Activated CD4-positive, alpha-beta T cell treated with anti-CD3 and anti-CD28 coated beads, Interleukin-2, amount 10 ng/mL, durations not matched to agents 7 days and 5 days (primary cell): ENCODE data around the gene SLC2A11. TPM values are rescaled to one million over a fixed set of nuclear protein-coding genes. Genes with fewer than 3 reads are reported as not detected.
A peak's percentile ranks its signal among the peaks of the same experiment; 100 is the strongest.
"Not testable (repeated sequence)": the region's sequence is repeated elsewhere in the genome, so short reads cannot be mapped to it uniquely, and the experiment has no call there.

Experiments used
- CTCF ChIA-PET: fragments of 350-600 bp; sonication (Branson Sonifier 250); formaldehyde crosslinking; loops from one replicate; lab custom pipeline; 2021; ENCODE audit warnings: antibody characterized with exemption; lab: Charles Lee
- POLR2A ChIA-PET: fragments of 350-600 bp; sonication (Branson Sonifier 250); formaldehyde crosslinking; loops from one replicate; lab custom pipeline; 2021; ENCODE audit warnings: antibody characterized with exemption; lab: Charles Lee
- DNase-seq: peaks from one replicate; pipeline ENCODE4 v3.0.0-alpha.2; 2020
- H3K27ac Mint-ChIP-seq: one replicate; pipeline ENCODE4 v1.8.0; 2021; ENCODE audit warnings: mild to moderate bottlenecking, moderate library complexity, mixed read lengths
- H3K27me3 Mint-ChIP-seq: one replicate; pipeline ENCODE4 v1.8.0; 2021; ENCODE audit warnings: mixed read lengths
- H3K36me3 Mint-ChIP-seq: one replicate; pipeline ENCODE4 v1.8.0; 2021; ENCODE audit warnings: low read depth, mixed read lengths
- H3K4me1 Mint-ChIP-seq: one replicate; pipeline ENCODE4 v1.8.0; 2021; ENCODE audit warnings: mixed read lengths
- H3K4me3 Mint-ChIP-seq: one replicate; pipeline ENCODE4 v1.8.0; 2021; ENCODE audit warnings: mild to moderate bottlenecking, moderate library complexity, mixed read lengths
- H3K9me3 Mint-ChIP-seq: one replicate; pipeline ENCODE4 v1.8.0; 2021; ENCODE audit warnings: mixed read lengths
- total RNA-seq, 2 experiments: library from RNA; stranded (reverse); gene quantifications; one replicate each; pipeline ENCODE4 v1.2.3, GENCODE V29; 2021

The SLC2A11 gene
- total RNA-seq, 2 experiments from 2014 or later: 7.8 to 8.8 TPM

GRCh38 chr22:23859201-23859600 is 1.5 kb downstream of the SLC2A11 start:
- no peaks in the 10 kb centered on the region for H3K36me3 Mint-ChIP-seq
- peaks cover 4% of the 10 kb centered on the region for H3K27me3 Mint-ChIP-seq
- CTCF ChIA-PET: interaction anchor here (0.6 to 3.0 kb wide), 7 partner anchors 9 to 298 kb away, joined by 3 to 28 read pairs (median 4); no protein-coding TSS in a partner anchor
- H3K4me1 Mint-ChIP-seq: peaks cover 26% of the 10 kb centered on the region
- no peak for DNase-seq
- no peak overlapping the region for H3K4me3 Mint-ChIP-seq
- POLR2A ChIA-PET: no interaction called here
- H3K27ac Mint-ChIP-seq: no peak overlapping the region
- H3K9me3 Mint-ChIP-seq: no peaks in the 10 kb centered on the region

GRCh38 chr22:23860187-23860586 is 2.5 kb downstream of the SLC2A11 start:
- H3K36me3 Mint-ChIP-seq, DNase-seq, H3K27me3 Mint-ChIP-seq, POLR2A ChIA-PET, H3K4me3 Mint-ChIP-seq, H3K27ac Mint-ChIP-seq, H3K9me3 Mint-ChIP-seq: not testable (repeated sequence)
- H3K4me1 Mint-ChIP-seq: peaks cover 26% of the 10 kb centered on the region
- CTCF ChIA-PET: interaction anchor here (0.6 to 1.2 kb wide), 2 partner anchors 120 to 293 kb away, joined by 3 read pairs; no protein-coding TSS in a partner anchor

GRCh38 chr22:23862103-23862502 is 4.4 kb downstream of the SLC2A11 start:
- DNase-seq: peak; percentile 62
- POLR2A ChIA-PET: no interaction called here
- no peak overlapping the region for H3K4me3 Mint-ChIP-seq

GRCh38 chr22:23864499-23865154 is 7.0 kb downstream of the SLC2A11 start:
- not testable (repeated sequence) for H3K4me3 Mint-ChIP-seq

More at GRCh38 chr22:23862103-23862502, 4.4 kb downstream of the SLC2A11 start:
- CTCF ChIA-PET: interaction anchor here (0.7 to 1.4 kb wide), 2 partner anchors 12 to 14 kb away, joined by 4 to 5 read pairs; no protein-coding TSS in a partner anchor
- Mint-ChIP-seq H3K27me3 (no peaks in the 10 kb centered on the region), H3K4me1 (peaks cover 20% of the 10 kb centered on the region), H3K9me3 (no peaks in the 10 kb centered on the region), H3K36me3 (no peaks in the 10 kb centered on the region), H3K27ac (no peak overlapping the region)

GRCh38 chr22:23868580-23868979 is 10.9 kb downstream of the SLC2A11 start:
- Mint-ChIP-seq H3K9me3 (no peaks in the 10 kb centered on the region), H3K27me3 (no peaks in the 10 kb centered on the region), H3K4me3 (no peak overlapping the region), H3K4me1 (no peaks in the 10 kb centered on the region), H3K36me3 (no peaks in the 10 kb centered on the region), H3K27ac (no peak overlapping the region)
- DNase-seq: no peak
- ChIA-PET POLR2A (no interaction called here), CTCF (interaction anchor here (0.7 to 2.0 kb wide), 5 partner anchors 10 to 291 kb away, joined by 3 to 5 read pairs (median 3); partner anchors contain the start of gene MIF)

More at GRCh38 chr22:23864499-23865154, 7.0 kb downstream of the SLC2A11 start:
- H3K9me3 Mint-ChIP-seq, H3K27me3 Mint-ChIP-seq, DNase-seq, H3K36me3 Mint-ChIP-seq, H3K27ac Mint-ChIP-seq, POLR2A ChIA-PET, H3K4me1 Mint-ChIP-seq: not testable (repeated sequence)
- CTCF ChIA-PET: interaction anchor here (0.6 to 1.8 kb wide), 4 partner anchors 13 to 127 kb away, joined by 3 to 5 read pairs (median 4); partner anchors contain the start of gene MIF

GRCh38 chr22:23874871-23875270 is 17.2 kb downstream of the SLC2A11 start:
- Mint-ChIP-seq H3K4me3 (no peak overlapping the region), H3K27me3 (no peaks in the 10 kb centered on the region), H3K4me1 (no peaks in the 10 kb centered on the region), H3K27ac (no peak overlapping the region), H3K36me3 (no peaks in the 10 kb centered on the region), H3K9me3 (no peaks in the 10 kb centered on the region)
- ChIA-PET CTCF (no interaction called here), POLR2A (no interaction called here)
- no peak for DNase-seq

- POLR2A ChIA-PET: no interaction called here
- Mint-ChIP-seq H3K9me3 (no peaks in the 10 kb centered on the region), H3K27me3 (no peaks in the 10 kb centered on the region), H3K27ac (no peak overlapping the region), H3K4me3 (no peak overlapping the region), H3K4me1 (no peaks in the 10 kb centered on the region), H3K36me3 (no peaks in the 10 kb centered on the region)
- CTCF ChIA-PET: interaction anchor here (1.6 kb wide), 1 partner anchor 14 kb away, joined by 5 read pairs; no protein-coding TSS in a partner anchor
- no peak for DNase-seq
These were observed 18.1 kb downstream of the SLC2A11 start for GRCh38 chr22:23875801-23876200.

GRCh38 chr22:23877566-23877965 is 19.9 kb downstream of the SLC2A11 start:
- no peaks in the 10 kb centered on the region for H3K36me3 Mint-ChIP-seq
- no peaks in the 10 kb centered on the region for H3K4me1 Mint-ChIP-seq
- no peaks in the 10 kb centered on the region for H3K27me3 Mint-ChIP-seq
- ChIA-PET POLR2A (no interaction called here), CTCF (interaction anchor here (1.4 kb wide), 1 partner anchor 17 kb away, joined by 3 read pairs; the partner anchor contains the start of gene MIF)
- H3K4me3 Mint-ChIP-seq: no peak overlapping the region
- H3K9me3 Mint-ChIP-seq: no peaks in the 10 kb centered on the region
- H3K27ac Mint-ChIP-seq: no peak overlapping the region
- no peak for DNase-seq

- Mint-ChIP-seq H3K27ac (no peak overlapping the region), H3K9me3 (no peaks in the 10 kb centered on the region), H3K4me1 (no peaks in the 10 kb centered on the region), H3K36me3 (no peaks in the 10 kb centered on the region), H3K4me3 (no peak overlapping the region), H3K27me3 (no peaks in the 10 kb centered on the region)
- POLR2A ChIA-PET: no interaction called here
- CTCF ChIA-PET: interaction anchor here (1.4 kb wide), 1 partner anchor 16 kb away, joined by 3 read pairs; the partner anchor contains the start of gene MIF
- DNase-seq: no peak
These were observed 20.5 kb downstream of the SLC2A11 start for GRCh38 chr22:23878219-23878618.

- Mint-ChIP-seq H3K27me3 (no peaks in the 10 kb centered on the region), H3K4me3 (no peak overlapping the region), H3K27ac (no peak overlapping the region), H3K36me3 (no peaks in the 10 kb centered on the region), H3K4me1 (no peaks in the 10 kb centered on the region), H3K9me3 (no peaks in the 10 kb centered on the region)
- CTCF ChIA-PET: interaction anchor here (0.5 to 4.1 kb wide), 5 partner anchors 8 to 67 kb away, joined by 3 to 23 read pairs (median 4); partner anchors contain the start of gene MIF
- POLR2A ChIA-PET: no interaction called here
- no peak for DNase-seq
These were observed 24.7 kb downstream of the SLC2A11 start for GRCh38 chr22:23882370-23882769.

- POLR2A ChIA-PET: no interaction called here
- no peak overlapping the region for H3K4me3 Mint-ChIP-seq
- no peaks in the 10 kb centered on the region for H3K4me1 Mint-ChIP-seq
- DNase-seq: no peak
- H3K27ac Mint-ChIP-seq: no peak overlapping the region
- H3K27me3 Mint-ChIP-seq: no peaks in the 10 kb centered on the region
- H3K9me3 Mint-ChIP-seq: no peaks in the 10 kb centered on the region
- H3K36me3 Mint-ChIP-seq: no peaks in the 10 kb centered on the region
- CTCF ChIA-PET: interaction anchor here (1.4 to 4.1 kb wide), 3 partner anchors 10 to 34 kb away, joined by 4 to 23 read pairs (median 4); partner anchors contain the start of gene MIF
These were observed 26.0 kb downstream of the SLC2A11 start for GRCh38 chr22:23883658-23884057.

GRCh38 chr22:23884140-23884539 is 26.5 kb downstream of the SLC2A11 start:
- H3K9me3 Mint-ChIP-seq: no peaks in the 10 kb centered on the region
- ChIA-PET CTCF (interaction anchor here (1.9 to 4.1 kb wide), 2 partner anchors 10 to 19 kb away, joined by 4 to 23 read pairs; partner anchors contain the start of gene MIF), POLR2A (no interaction called here)
- DNase-seq: no peak
- H3K36me3 Mint-ChIP-seq: no peaks in the 10 kb centered on the region
- H3K27me3 Mint-ChIP-seq: no peaks in the 10 kb centered on the region
- H3K4me3 Mint-ChIP-seq: no peak overlapping the region
- H3K4me1 Mint-ChIP-seq: no peaks in the 10 kb centered on the region
- no peak overlapping the region for H3K27ac Mint-ChIP-seq
